Measurements from ENCODE around the gene TENM3. TPM values are rescaled to one million over a fixed set of nuclear protein-coding genes. Genes with fewer than 3 reads are reported as not detected.

Gene TENM3
- total RNA-seq, 1 donor from 2014 or later, result not detected

DNA sequence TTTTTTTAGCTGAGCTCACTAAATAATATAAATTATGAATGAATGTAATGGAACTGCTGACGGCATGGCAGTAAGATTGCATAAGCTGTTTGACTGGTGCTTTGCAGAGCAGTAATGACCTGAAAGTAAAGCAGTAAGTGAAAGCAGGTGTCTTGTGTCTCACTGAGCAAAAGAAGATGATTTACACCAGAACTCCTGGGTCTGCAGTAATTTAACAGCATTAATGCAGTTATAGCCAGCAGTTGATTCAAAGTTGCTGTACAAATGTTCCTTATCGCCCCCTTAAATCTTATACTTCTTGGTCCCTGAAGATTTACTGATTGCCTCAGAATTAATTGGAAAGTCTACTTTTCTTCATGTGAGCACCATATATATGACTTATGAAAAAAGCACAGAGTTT is 486.3 kb downstream of the TENM3 start:
- ChIA-PET POLR2A (no interaction called here), CTCF (no interaction called here)
- TF ChIP-seq, protein P1, sequence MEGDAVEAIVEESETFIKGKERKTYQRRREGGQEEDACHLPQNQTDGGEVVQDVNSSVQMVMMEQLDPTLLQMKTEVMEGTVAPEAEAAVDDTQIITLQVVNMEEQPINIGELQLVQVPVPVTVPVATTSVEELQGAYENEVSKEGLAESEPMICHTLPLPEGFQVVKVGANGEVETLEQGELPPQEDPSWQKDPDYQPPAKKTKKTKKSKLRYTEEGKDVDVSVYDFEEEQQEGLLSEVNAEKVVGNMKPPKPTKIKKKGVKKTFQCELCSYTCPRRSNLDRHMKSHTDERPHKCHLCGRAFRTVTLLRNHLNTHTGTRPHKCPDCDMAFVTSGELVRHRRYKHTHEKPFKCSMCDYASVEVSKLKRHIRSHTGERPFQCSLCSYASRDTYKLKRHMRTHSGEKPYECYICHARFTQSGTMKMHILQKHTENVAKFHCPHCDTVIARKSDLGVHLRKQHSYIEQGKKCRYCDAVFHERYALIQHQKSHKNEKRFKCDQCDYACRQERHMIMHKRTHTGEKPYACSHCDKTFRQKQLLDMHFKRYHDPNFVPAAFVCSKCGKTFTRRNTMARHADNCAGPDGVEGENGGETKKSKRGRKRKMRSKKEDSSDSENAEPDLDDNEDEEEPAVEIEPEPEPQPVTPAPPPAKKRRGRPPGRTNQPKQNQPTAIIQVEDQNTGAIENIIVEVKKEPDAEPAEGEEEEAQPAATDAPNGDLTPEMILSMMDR (IDR thresholded peaks at IDR 0.05), result no peak
- peaks cover 3% of the 10 kb centered on the region for H3K27me3 Mint-ChIP-seq
- H3K9me3 Mint-ChIP-seq, result no peaks in the 10 kb centered on the region
- no peak overlapping the region for H3K4me3 Mint-ChIP-seq
- H3K36me3 Mint-ChIP-seq (ENCODE audit: low read depth), result no peaks in the 10 kb centered on the region
- intact Hi-C loops (cut with micrococcal nuclease), result no loop called here
- H3K4me1 Mint-ChIP-seq, result no peaks in the 10 kb centered on the region
- ATAC-seq (ENCODE audit: low read depth), result no peak
- DNase-seq, result no peak
- H3K27ac Mint-ChIP-seq, result no peak overlapping the region

DNA sequence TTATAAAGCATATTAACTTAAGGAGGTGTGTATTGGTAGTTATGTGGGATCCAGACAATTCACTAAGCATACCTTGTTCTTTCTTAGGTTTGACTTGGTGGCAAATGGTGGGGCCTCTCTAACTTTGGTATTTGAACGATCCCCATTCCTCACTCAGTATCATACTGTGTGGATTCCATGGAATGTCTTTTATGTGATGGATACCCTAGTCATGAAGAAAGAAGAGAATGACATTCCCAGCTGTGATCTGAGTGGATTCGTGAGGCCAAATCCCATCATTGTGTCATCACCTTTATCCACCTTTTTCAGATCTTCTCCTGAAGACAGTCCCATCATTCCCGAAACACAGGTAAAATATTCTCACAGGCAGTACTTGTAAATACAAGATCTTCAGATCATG is 487.6 kb downstream of the TENM3 start:
- ChIA-PET POLR2A (no interaction called here), CTCF (no interaction called here)
- DNase-seq (no peak), ATAC-seq (ENCODE audit: low read depth) (no peak)
- no peaks in the 10 kb centered on the region for H3K36me3 Mint-ChIP-seq (ENCODE audit: low read depth)
- H3K9me3 Mint-ChIP-seq, result no peaks in the 10 kb centered on the region
- H3K4me3 Mint-ChIP-seq, result no peak overlapping the region
- intact Hi-C loops (cut with micrococcal nuclease), result no loop called here
- peaks cover 3% of the 10 kb centered on the region for H3K27me3 Mint-ChIP-seq
- H3K4me1 Mint-ChIP-seq, result no peaks in the 10 kb centered on the region
- H3K27ac Mint-ChIP-seq, result no peak overlapping the region
- TF ChIP-seq, protein P1 (IDR thresholded peaks at IDR 0.05), result no peak

DNA sequence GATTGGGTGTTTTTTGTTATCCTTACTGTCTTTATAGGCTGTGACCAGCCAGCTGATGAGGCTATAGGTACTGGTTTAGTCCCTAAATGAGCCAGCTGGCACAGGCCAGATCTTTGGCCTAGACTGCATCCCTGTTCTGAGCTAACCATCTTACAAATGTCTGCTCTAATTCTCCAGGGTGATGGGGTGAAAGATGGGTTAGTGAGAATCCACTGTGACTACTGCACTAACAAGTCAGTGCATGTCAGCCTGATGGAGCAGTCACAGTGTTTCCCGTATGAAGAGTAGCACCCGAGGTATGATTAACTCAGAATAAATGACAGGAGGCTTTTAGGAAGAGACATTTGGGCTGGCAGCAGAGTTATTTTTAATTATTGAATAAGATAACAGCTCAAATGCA is 493.0 kb downstream of the TENM3 start:
- Mint-ChIP-seq H3K9me3 (no peaks in the 10 kb centered on the region), H3K27me3 (peaks cover 3% of the 10 kb centered on the region), H3K4me3 (no peak overlapping the region), H3K4me1 (no peaks in the 10 kb centered on the region), H3K27ac (no peak overlapping the region), H3K36me3 (ENCODE audit: low read depth) (no peaks in the 10 kb centered on the region)
- ChIA-PET CTCF (no interaction called here), POLR2A (no interaction called here)
- TF ChIP-seq, protein P1 (IDR thresholded peaks at IDR 0.05), result no peak
- ATAC-seq (ENCODE audit: low read depth) (no peak), DNase-seq (no peak)
- intact Hi-C loops (cut with micrococcal nuclease), result no loop called here

DNA sequence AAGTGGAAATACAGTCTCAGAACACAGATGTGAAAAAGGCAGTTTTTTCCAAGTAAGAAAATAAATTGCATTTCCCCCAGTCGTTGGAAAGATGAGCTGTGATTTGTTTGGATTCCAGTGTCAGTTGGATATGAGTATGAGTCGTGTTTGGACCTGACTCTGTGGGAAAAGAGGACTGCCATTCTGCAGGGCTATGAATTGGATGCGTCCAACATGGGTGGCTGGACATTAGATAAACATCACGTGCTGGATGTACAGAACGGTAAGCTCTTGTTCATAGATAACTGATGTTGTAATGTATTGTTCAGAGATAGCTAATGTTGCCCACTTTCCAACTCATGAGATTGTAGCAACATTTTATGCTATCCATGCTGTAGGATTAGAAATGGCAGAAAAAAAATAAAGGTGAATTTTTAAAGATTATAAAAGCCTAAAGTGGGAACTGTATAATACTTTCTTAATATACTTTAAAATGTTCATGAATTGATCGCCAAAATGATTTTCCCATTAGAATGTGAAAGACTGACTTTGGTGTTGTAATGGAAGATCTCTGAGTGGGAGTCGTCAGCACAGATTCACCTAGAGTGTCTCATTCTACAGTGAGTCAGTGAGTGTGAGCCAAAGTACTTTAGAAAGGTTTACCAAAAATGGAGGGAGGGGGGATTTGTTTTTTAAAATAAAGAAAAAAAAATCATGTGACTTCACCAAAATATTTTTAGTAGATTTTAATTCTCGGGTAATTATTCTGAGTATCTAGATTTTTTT is 495.3 kb downstream of the TENM3 start:
- H3K27ac Mint-ChIP-seq, result no peak overlapping the region
- no peak overlapping the region for H3K4me3 Mint-ChIP-seq
- no peaks in the 10 kb centered on the region for H3K4me1 Mint-ChIP-seq
- no peaks in the 10 kb centered on the region for H3K9me3 Mint-ChIP-seq
- H3K36me3 Mint-ChIP-seq (ENCODE audit: low read depth), result no peaks in the 10 kb centered on the region
- ChIA-PET POLR2A (no interaction called here), CTCF (no interaction called here)
- no peaks in the 10 kb centered on the region for H3K27me3 Mint-ChIP-seq
- intact Hi-C loops (cut with micrococcal nuclease), result no loop called here
- no peak for DNase-seq
- no peak for ATAC-seq (ENCODE audit: low read depth)
- TF ChIP-seq, protein P1 (IDR thresholded peaks at IDR 0.05), result no peak

DNA sequence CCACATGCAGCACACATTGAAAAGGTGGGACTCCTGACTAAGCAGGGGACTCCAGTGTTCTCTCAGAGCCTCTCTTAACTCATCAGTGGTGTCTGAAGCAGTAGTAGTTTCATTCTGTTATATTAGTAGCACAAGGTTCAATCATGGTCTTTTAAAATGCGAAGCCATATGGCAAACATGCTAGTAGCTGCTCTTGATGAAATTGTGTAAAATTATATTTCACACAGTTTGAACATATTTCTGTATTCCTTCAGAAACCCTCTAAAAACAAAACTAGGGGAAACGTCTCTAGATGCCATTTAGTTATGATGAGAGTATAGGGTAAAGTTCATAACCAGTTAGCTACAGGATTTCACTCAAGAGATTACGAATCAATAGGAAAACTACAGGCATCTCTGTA is 497.1 kb downstream of the TENM3 start:
- TF ChIP-seq, protein P1 (IDR thresholded peaks at IDR 0.05), result no peak
- H3K9me3 Mint-ChIP-seq, result no peaks in the 10 kb centered on the region
- DNase-seq, result no peak
- ChIA-PET POLR2A (no interaction called here), CTCF (no interaction called here)
- no peaks in the 10 kb centered on the region for H3K27me3 Mint-ChIP-seq
- intact Hi-C loops (cut with micrococcal nuclease), result no loop called here
- no peak for ATAC-seq (ENCODE audit: low read depth)
- H3K4me1 Mint-ChIP-seq, result no peaks in the 10 kb centered on the region
- H3K27ac Mint-ChIP-seq, result no peak overlapping the region
- H3K4me3 Mint-ChIP-seq, result no peak overlapping the region
- H3K36me3 Mint-ChIP-seq (ENCODE audit: low read depth), result no peaks in the 10 kb centered on the region
